HepG2 (cell line): ENCODE data around the gene INHA. TPM values are rescaled to one million over a fixed set of nuclear protein-coding genes. Genes with fewer than 3 reads are reported as not detected.

Experiments used
- GLI4 ChIP-seq: sonication (generic); formaldehyde crosslinking; IDR thresholded peaks from 2 replicates; pipeline ENCODE4 v1.5.1; 2020; ENCODE audit warnings: missing genetic modification reagents, mild to moderate bottlenecking, moderate library complexity, borderline replicate concordance
- HOXA7 ChIP-seq: sonication (generic); formaldehyde crosslinking; IDR thresholded peaks from 2 replicates; pipeline ENCODE4 v1.8.1; 2022; ENCODE audit warnings: mild to moderate bottlenecking, missing genetic modification reagents, moderate library complexity
- JUNB ChIP-seq: sonication (generic); formaldehyde crosslinking; IDR thresholded peaks from 2 replicates; pipeline ENCODE4 v1.8.0; 2022; ENCODE audit warnings: missing genetic modification reagents, mild to moderate bottlenecking, borderline replicate concordance
- MED8 ChIP-seq: sonication (generic); formaldehyde crosslinking; IDR thresholded peaks from 2 replicates; pipeline ENCODE4 v1.8.1; 2023; ENCODE audit warnings: mild to moderate bottlenecking, missing genetic modification reagents; ENCODE audit not compliant: insufficient replicate concordance
- NCOA1 ChIP-seq: sonication (generic); formaldehyde crosslinking; IDR thresholded peaks from 2 replicates; pipeline ENCODE4 v1.9.0; 2021; ENCODE audit warnings: missing genetic modification reagents
- POLR2AphosphoS5 ChIP-seq: IDR thresholded peaks from 2 replicates; pipeline ENCODE4 v1.6.1; 2012; ENCODE audit warnings: low read depth, low read length
- POLR2G ChIP-seq: fragments of 200-400 bp; formaldehyde crosslinking; IDR thresholded peaks from 2 replicates; pipeline ENCODE4 v1.6.1; 2018; ENCODE audit warnings: mild to moderate bottlenecking, low read depth, low read length, moderate library complexity
- RBFOX2 ChIP-seq: fragments of 200-400 bp; formaldehyde crosslinking; IDR thresholded peaks from 2 replicates; pipeline ENCODE4 v1.6.1; 2017; ENCODE audit warnings: low read depth, mild to moderate bottlenecking, low read length
- SKIL ChIP-seq: sonication (generic); formaldehyde crosslinking; IDR thresholded peaks from 2 replicates; pipeline ENCODE4 v1.8.0; 2022; ENCODE audit warnings: missing genetic modification reagents, mild to moderate bottlenecking, moderate library complexity, borderline replicate concordance
- SNAI1 ChIP-seq: sonication (generic); formaldehyde crosslinking; IDR thresholded peaks from 2 replicates; pipeline ENCODE4 v1.5.0; 2020; ENCODE audit warnings: mild to moderate bottlenecking, missing genetic modification reagents, borderline replicate concordance
- ZC3H13 ChIP-seq: sonication (generic); formaldehyde crosslinking; IDR thresholded peaks from 2 replicates; pipeline ENCODE4 v1.8.1; 2023; ENCODE audit warnings: mild to moderate bottlenecking, missing genetic modification reagents, moderate library complexity
- ZNF12 ChIP-seq: sonication (generic); formaldehyde crosslinking; IDR thresholded peaks from 2 replicates; pipeline ENCODE4 v1.5.0; 2020; ENCODE audit warnings: missing genetic modification reagents
- ZNF747 ChIP-seq: sonication (generic); formaldehyde crosslinking; IDR thresholded peaks from 2 replicates; pipeline ENCODE4 v1.8.1; 2023; ENCODE audit warnings: missing genetic modification reagents, mild to moderate bottlenecking, borderline replicate concordance
- ZNF768 ChIP-seq: sonication (generic); formaldehyde crosslinking; IDR thresholded peaks from 2 replicates; pipeline ENCODE4 v1.4.0; 2020; ENCODE audit warnings: missing genetic modification reagents
- polyA plus RNA-seq, 8 experiments: library from polyadenylated mRNA; depleted of rRNA in 3 of 8; stranded (reverse) in 7 of 8; unstranded in 1 of 8; fragments of >200 nt; fragmentation: Illumina TruSeq in 4 of 8; extraction: Trizol in 4 of 8; gene quantifications; 2 replicates each; pipeline versions ENCODE4 v1.2.1 to v1.2.3, GENCODE V29; 2011 to 2016; ENCODE audit warnings: low read depth in 4 of 8, missing spikeins in 1 of 8, mixed read lengths in 1 of 8; ENCODE audit not compliant: insufficient read depth in 1 of 8
- total RNA-seq, 5 experiments: library from RNA; depleted of rRNA; stranded (reverse); fragments of >200 nt; fragmentation: Illumina TruSeq; extraction: Trizol; gene quantifications; 2 replicates each; pipeline ENCODE4 v1.2.3, GENCODE V29; 2016; ENCODE audit warnings: low read depth in 1 of 5
- TF ChIP-seq, protein P1 (sequence below), 2 experiments: sonication (generic) in 1 of 2; formaldehyde crosslinking in 1 of 2; IDR thresholded peaks; 2 replicates each; pipeline versions ENCODE4 v1.4.0 to v1.6.1; 2018 to 2020; ENCODE audit warnings: missing genetic modification reagents in 2 of 2, borderline replicate concordance in 1 of 2, low read depth in 1 of 2, mild to moderate bottlenecking in 1 of 2, missing biosample characterization in 1 of 2
- TF ChIP-seq, protein P2 (sequence below): sonication (generic); formaldehyde crosslinking; IDR thresholded peaks from 2 replicates; pipeline ENCODE4 v1.5.0; 2020; ENCODE audit warnings: mild to moderate bottlenecking, missing genetic modification reagents

INHA gene
- total and polyA plus RNA-seq, 2 of the 13 experiments (the other 11 are each of a cell fraction or from before 2014, with no cell fraction given): 4.1 to 15.2 TPM

- TF ChIP-seq MED8 (no peak), RBFOX2 (peak; percentile 77), POLR2G (peak; percentile 27; the same call in 1 of the 2 replicates), GLI4 (CRISPR knock-in tag) (0 out of 2 replicates have a peak, but pooled peaks have one; percentile 28), ZNF768 (peak; percentile 45; the same call in 1 of the 2 replicates), ZNF12 (CRISPR knock-in tag) (no peak), SKIL (CRISPR knock-in tag) (0 out of 2 replicates have a peak, but pooled peaks have one; percentile 21), NCOA1 (0 out of 2 replicates have a peak, but pooled peaks have one; percentile 17), SNAI1 (CRISPR knock-in tag) (no peak), JUNB (CRISPR knock-in tag) (no peak), POLR2AphosphoS5 (peak; percentile 62), HOXA7 (CRISPR knock-in tag) (0 out of 2 replicates have a peak, but pooled peaks have one; percentile 25), ZC3H13 (CRISPR knock-in tag) (0 out of 2 replicates have a peak, but pooled peaks have one; percentile 18), ZNF747 (CRISPR knock-in tag) (0 out of 2 replicates have a peak, but pooled peaks have one; percentile 28)
- TF ChIP-seq, protein P1, sequence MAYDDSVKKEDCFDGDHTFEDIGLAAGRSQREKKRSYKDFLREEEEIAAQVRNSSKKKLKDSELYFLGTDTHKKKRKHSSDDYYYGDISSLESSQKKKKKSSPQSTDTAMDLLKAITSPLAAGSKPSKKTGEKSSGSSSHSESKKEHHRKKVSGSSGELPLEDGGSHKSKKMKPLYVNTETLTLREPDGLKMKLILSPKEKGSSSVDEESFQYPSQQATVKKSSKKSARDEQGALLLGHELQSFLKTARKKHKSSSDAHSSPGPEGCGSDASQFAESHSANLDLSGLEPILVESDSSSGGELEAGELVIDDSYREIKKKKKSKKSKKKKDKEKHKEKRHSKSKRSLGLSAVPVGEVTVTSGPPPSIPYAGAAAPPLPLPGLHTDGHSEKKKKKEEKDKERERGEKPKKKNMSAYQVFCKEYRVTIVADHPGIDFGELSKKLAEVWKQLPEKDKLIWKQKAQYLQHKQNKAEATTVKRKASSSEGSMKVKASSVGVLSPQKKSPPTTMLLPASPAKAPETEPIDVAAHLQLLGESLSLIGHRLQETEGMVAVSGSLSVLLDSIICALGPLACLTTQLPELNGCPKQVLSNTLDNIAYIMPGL (CRISPR knock-in tag; IDR thresholded peaks at IDR 0.05; ENCODE audit: borderline replicate concordance in 1 of 2, low read depth in 1 of 2): 0 out of 4 replicates have a peak, but pooled peaks of 1 of the 2 experiments have one; percentile 11
- TF ChIP-seq, protein P2, sequence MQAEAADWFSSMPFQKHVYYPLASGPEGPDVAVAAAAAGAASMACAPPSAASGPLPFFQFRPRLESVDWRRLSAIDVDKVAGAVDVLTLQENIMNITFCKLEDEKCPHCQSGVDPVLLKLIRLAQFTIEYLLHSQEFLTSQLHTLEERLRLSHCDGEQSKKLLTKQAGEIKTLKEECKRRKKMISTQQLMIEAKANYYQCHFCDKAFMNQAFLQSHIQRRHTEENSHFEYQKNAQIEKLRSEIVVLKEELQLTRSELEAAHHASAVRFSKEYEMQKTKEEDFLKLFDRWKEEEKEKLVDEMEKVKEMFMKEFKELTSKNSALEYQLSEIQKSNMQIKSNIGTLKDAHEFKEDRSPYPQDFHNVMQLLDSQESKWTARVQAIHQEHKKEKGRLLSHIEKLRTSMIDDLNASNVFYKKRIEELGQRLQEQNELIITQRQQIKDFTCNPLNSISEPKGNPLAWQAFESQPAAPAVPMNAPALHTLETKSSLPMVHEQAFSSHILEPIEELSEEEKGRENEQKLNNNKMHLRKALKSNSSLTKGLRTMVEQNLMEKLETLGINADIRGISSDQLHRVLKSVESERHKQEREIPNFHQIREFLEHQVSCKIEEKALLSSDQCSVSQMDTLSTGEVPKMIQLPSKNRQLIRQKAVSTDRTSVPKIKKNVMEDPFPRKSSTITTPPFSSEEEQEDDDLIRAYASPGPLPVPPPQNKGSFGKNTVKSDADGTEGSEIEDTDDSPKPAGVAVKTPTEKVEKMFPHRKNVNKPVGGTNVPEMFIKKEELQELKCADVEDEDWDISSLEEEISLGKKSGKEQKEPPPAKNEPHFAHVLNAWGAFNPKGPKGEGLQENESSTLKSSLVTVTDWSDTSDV (CRISPR knock-in tag): no peak
Measured at GRCh38 chr2:219562049-219563020, 9.8 kb upstream of the INHA start (continued).
